MCF 10A (cell line): ENCODE results near the gene TMEM9. TPM values are rescaled to one million over a fixed set of nuclear protein-coding genes. Genes with fewer than 3 reads are reported as not detected.
"Not testable (repeated sequence)": the region's sequence is repeated elsewhere in the genome, so short reads cannot be mapped to it uniquely, and the experiment has no call there.

Source experiments
- BruUV-seq: library from RNA; stranded (reverse); fragments of 400-500 nt; replicated peaks from 2 replicates; lab custom pipeline; 2021; lab: Mats Ljungman, UMichigan
- CTCF ChIA-PET: fragments of 300-600 bp; sonication (Branson Sonifier 250); formaldehyde crosslinking; extraction: SDS; loops from one replicate; lab custom pipeline; 2021; ENCODE audit warnings: antibody characterized with exemption, inconsistent platforms; lab: Yijun Ruan, JAX
- POLR2A ChIA-PET: fragments of 300-600, 350-650 bp; sonication (Branson Sonifier 250); formaldehyde crosslinking; extraction: SDS; loops from one replicate; lab custom pipeline; 2020; ENCODE audit warnings: antibody characterized with exemption, inconsistent platforms; lab: Yijun Ruan, JAX
- DNase-seq: peaks from one replicate; pipeline ENCODE4 v3.0.0-alpha.2; 2018; ENCODE audit not compliant: unreplicated experiment
- H3K27ac Mint-ChIP-seq: one replicate; pipeline ENCODE4 v1.8.0; 2022; ENCODE audit warnings: mild to moderate bottlenecking, low read depth, mixed read lengths; ENCODE audit not compliant: unreplicated experiment
- H3K27me3 Mint-ChIP-seq: one replicate; pipeline ENCODE4 v1.8.0; 2022; ENCODE audit warnings: mixed read lengths; ENCODE audit not compliant: insufficient read depth, unreplicated experiment
- H3K36me3 Mint-ChIP-seq: one replicate; pipeline ENCODE4 v1.8.0; 2022; ENCODE audit warnings: mild to moderate bottlenecking, moderate library complexity, mixed read lengths; ENCODE audit not compliant: insufficient read depth, unreplicated experiment
- H3K4me1 Mint-ChIP-seq: one replicate; pipeline ENCODE4 v1.8.0; 2022; ENCODE audit warnings: mixed read lengths; ENCODE audit not compliant: insufficient read depth, unreplicated experiment
- H3K4me3 Mint-ChIP-seq: one replicate; pipeline ENCODE4 v1.8.0; 2022; ENCODE audit warnings: mild to moderate bottlenecking, moderate library complexity, mixed read lengths; ENCODE audit not compliant: unreplicated experiment
- H3K9me3 Mint-ChIP-seq: one replicate; pipeline ENCODE4 v1.8.0; 2022; ENCODE audit warnings: mixed read lengths; ENCODE audit not compliant: unreplicated experiment
- CTCF ChIP-seq: fragments of 200-600 bp; IDR thresholded peaks from one replicate; pipeline ENCODE4 v1.8.0; 2022; ENCODE audit warnings: antibody characterized with exemption, mild to moderate bottlenecking; ENCODE audit not compliant: unreplicated experiment
- intact Hi-C: fragments of 100-400 bp; cut with micrococcal nuclease; formaldehyde crosslinking; loops from 2 replicates; pipeline ENCODE4 v1.14.1; 2022
- total RNA-seq: library from RNA; stranded (reverse); gene quantifications from 2 replicates; pipeline ENCODE4 v1.2.3, GENCODE V29; 2022

The TMEM9 gene
- total RNA-seq, 1 experiment from 2014 or later = 67.2 TPM

GRCh38 chr1:201164645-201165044, 10.4 kb upstream of the TMEM9 start:
- DNase-seq = no peak
- no TSS peak for BruUV-seq
- CTCF ChIA-PET = interaction anchor here (0.8 kb wide), 2 partner anchors 148 to 240 kb away, joined by 4 to 10 read pairs; no protein-coding TSS in a partner anchor
- Mint-ChIP-seq H3K36me3 (no peaks in the 10 kb centered on the region), H3K4me3 (no peak overlapping the region), H3K27ac (no peak overlapping the region), H3K4me1 (peaks cover 4% of the 10 kb centered on the region), H3K27me3 (no peaks in the 10 kb centered on the region), H3K9me3 (no peaks in the 10 kb centered on the region)
- POLR2A ChIA-PET = interaction anchor here (0.6 to 1.2 kb wide), 2 partner anchors 10 to 29 kb away, joined by 3 read pairs; partner anchors contain the start of gene TMEM9
- intact Hi-C loops = no loop called here
- no peak for TF ChIP-seq CTCF

- CTCF ChIA-PET = interaction anchor here (1.1 kb wide), 1 partner anchor 191 kb away, joined by 3 read pairs; no protein-coding TSS in a partner anchor
- DNase-seq = no peak
- Mint-ChIP-seq H3K4me3 (no peak overlapping the region), H3K36me3 (no peaks in the 10 kb centered on the region), H3K27ac (no peak overlapping the region), H3K4me1 (no peaks in the 10 kb centered on the region), H3K27me3 (no peaks in the 10 kb centered on the region), H3K9me3 (no peaks in the 10 kb centered on the region)
- POLR2A ChIA-PET = interaction anchor here (0.6 to 1.4 kb wide), 5 partner anchors 9 to 399 kb away, joined by 3 to 5 read pairs (median 4); partner anchors contain the start of gene TMEM9
- BruUV-seq = no TSS peak
- no peak for TF ChIP-seq CTCF
- intact Hi-C loops = no loop called here
Observed at GRCh38 chr1:201163707-201164106, 9.4 kb upstream of the TMEM9 start.

- H3K27ac Mint-ChIP-seq, H3K27me3 Mint-ChIP-seq, BruUV-seq, H3K4me3 Mint-ChIP-seq, H3K4me1 Mint-ChIP-seq, H3K9me3 Mint-ChIP-seq, H3K36me3 Mint-ChIP-seq, intact Hi-C loops, DNase-seq: not testable (repeated sequence)
- POLR2A ChIA-PET = interaction anchor here (0.8 to 1.4 kb wide), 3 partner anchors 9 to 59 kb away, joined by 3 to 5 read pairs (median 4); partner anchors contain the start of gene TMEM9
- CTCF ChIA-PET = interaction anchor here (0.7 to 1.4 kb wide), 3 partner anchors 21 to 199 kb away, joined by 3 read pairs; no protein-coding TSS in a partner anchor
Observed at GRCh38 chr1:201163036-201163435, 8.8 kb upstream of the TMEM9 start.

GRCh38 chr1:201157949-201158348, 3.7 kb upstream of the TMEM9 start:
- BruUV-seq = no TSS peak
- Mint-ChIP-seq H3K4me1 (peaks cover 5% of the 10 kb centered on the region), H3K27ac (no peak overlapping the region), H3K4me3 (no peak overlapping the region), H3K36me3 (no peaks in the 10 kb centered on the region), H3K27me3 (peaks cover 12% of the 10 kb centered on the region), H3K9me3 (no peaks in the 10 kb centered on the region)
- ChIA-PET POLR2A (interaction anchor here (0.6 to 2.8 kb wide), 6 partner anchors 12 to 356 kb away, joined by 3 to 16 read pairs (median 3); no protein-coding TSS in a partner anchor), CTCF (interaction anchor here (0.7 to 2.6 kb wide), 4 partner anchors 9 to 65 kb away, joined by 3 to 39 read pairs (median 5); no protein-coding TSS in a partner anchor)
- DNase-seq = no peak
- intact Hi-C loops = no loop called here
- TF ChIP-seq CTCF = no peak
